PFSK-1 (cell line): ENCODE data around the gene BANK1.

Experiments used
- FOXP2 ChIP-seq: optimal IDR thresholded peaks from 2 replicates; pipeline ENCODE3; 2011; ENCODE audit warnings: borderline replicate concordance, control low read depth, inconsistent platforms; ENCODE audit not compliant: insufficient read depth; ENCODE audit errors: extremely low read length, extremely low read depth
- POLR2AphosphoS5 ChIP-seq: IDR thresholded peaks from 2 replicates; pipeline ENCODE4 v1.6.1; 2012; ENCODE audit warnings: low read depth, mild to moderate bottlenecking, control low read depth, low read length, moderate library complexity
- REST ChIP-seq, 2 experiments: IDR thresholded peaks; 2 replicates each; pipeline versions ENCODE4 v1.6.1 to v1.8.0; 2011 to 2012; ENCODE audit warnings: low read depth in 2 of 2, low read length in 2 of 2, control low read depth in 1 of 2, inconsistent platforms in 1 of 2, mild to moderate bottlenecking in 1 of 2, moderate library complexity in 1 of 2; ENCODE audit not compliant: insufficient read depth in 1 of 2
- SIN3A ChIP-seq: IDR thresholded peaks from 2 replicates; pipeline ENCODE4 v1.6.1; 2012; ENCODE audit warnings: mild to moderate bottlenecking, low read length, moderate library complexity, borderline replicate concordance; ENCODE audit not compliant: insufficient read depth

GRCh38 chr4:102104278-102104677 lies 313.7 kb downstream of the BANK1 start:
- TF ChIP-seq FOXP2 (no peak), POLR2AphosphoS5 (no peak), REST (IDR thresholded peaks at IDR 0.05; ENCODE audit: insufficient read depth in 1 of 2, low read depth in 2 of 2, low read length in 2 of 2) (no peak), SIN3A (no peak)
